SK-N-SH treated with all-trans-retinoic acid at 6 μM for 48 hours (cell line): ENCODE data around the gene P2RX4.
"Not testable (repeated sequence)": the region's sequence is repeated elsewhere in the genome, so short reads cannot be mapped to it uniquely, and the experiment has no call there.

Experiments used
- ATAC-seq: fragments of 200-7000 bp; cut with Tn5 transposase; 3 replicates; pipeline ENCODE4 v1.9.1; 2020; ENCODE audit warnings: mild to moderate bottlenecking, moderate library complexity
- ARNTL ChIP-seq: fragments of 450-650 bp; formaldehyde crosslinking; IDR thresholded peaks from 2 replicates; pipeline ENCODE4 v1.5.0; 2020; ENCODE audit warnings: low read depth, mild to moderate bottlenecking, moderate library complexity, borderline replicate concordance
- BACH2 ChIP-seq: fragments of 250-450 bp; sonication (Bioruptor Pico); IDR thresholded peaks from 2 replicates; pipeline ENCODE4 v1.9.0; 2021; ENCODE audit warnings: mild to moderate bottlenecking, borderline replicate concordance
- CSDC2 ChIP-seq: fragments of 250-450 bp; sonication (Bioruptor Pico); IDR thresholded peaks from 2 replicates; pipeline ENCODE4 v1.5.0; 2020; ENCODE audit warnings: mild to moderate bottlenecking, moderate library complexity
- GLIS3 ChIP-seq: fragments of 250-450 bp; sonication (Bioruptor Pico); IDR thresholded peaks from 2 replicates; pipeline ENCODE4 v1.5.0; 2020; ENCODE audit warnings: mild to moderate bottlenecking, moderate library complexity
- ISL1 ChIP-seq: fragments of 250-450 bp; sonication (Bioruptor Pico); IDR thresholded peaks from 2 replicates; pipeline ENCODE4 v2.1.2; 2022; ENCODE audit warnings: mild to moderate bottlenecking, moderate library complexity
- OSR1 ChIP-seq: fragments of 250-450 bp; sonication (Bioruptor Pico); IDR thresholded peaks from 2 replicates; pipeline ENCODE4 v1.8.0; 2022; ENCODE audit warnings: moderate library complexity, mild to moderate bottlenecking, inconsistent platforms
- PATZ1 ChIP-seq: fragments of 250-450 bp; sonication (Bioruptor Pico); IDR thresholded peaks from 2 replicates; pipeline ENCODE4 v1.8.0; 2020; ENCODE audit warnings: mild to moderate bottlenecking, moderate library complexity, borderline replicate concordance
- PPARA ChIP-seq: fragments of 250-450 bp; sonication (Bioruptor Pico); IDR thresholded peaks from 2 replicates; pipeline ENCODE4 v1.5.0; 2020; ENCODE audit warnings: mild to moderate bottlenecking, borderline replicate concordance
- RARB ChIP-seq: fragments of 250-450 bp; sonication (Bioruptor Pico); IDR thresholded peaks from 2 replicates; pipeline ENCODE4 v1.8.0; 2021; ENCODE audit warnings: mild to moderate bottlenecking, moderate library complexity
- SNAI2 ChIP-seq: fragments of 250-450 bp; sonication (Bioruptor Pico); IDR thresholded peaks from 2 replicates; pipeline ENCODE4 v1.5.0; 2020; ENCODE audit warnings: mild to moderate bottlenecking, moderate library complexity
- TCF4 ChIP-seq: fragments of 250-450 bp; sonication (Bioruptor Pico); IDR thresholded peaks from 2 replicates; pipeline ENCODE4 v1.8.0; 2021; ENCODE audit warnings: mild to moderate bottlenecking, moderate library complexity, borderline replicate concordance
- TOX ChIP-seq: fragments of 250-450 bp; sonication (Bioruptor Pico); IDR thresholded peaks from 2 replicates; pipeline ENCODE4 v1.8.0; 2021; ENCODE audit warnings: mild to moderate bottlenecking, moderate library complexity, borderline replicate concordance
- ZC3H10 ChIP-seq: fragments of 250-450 bp; sonication (Bioruptor Pico); IDR thresholded peaks from 2 replicates; pipeline ENCODE4 v1.5.1; 2021; ENCODE audit warnings: mild to moderate bottlenecking, moderate library complexity
- ZFP3 ChIP-seq: fragments of 250-450 bp; sonication (Bioruptor Pico); IDR thresholded peaks from 2 replicates; pipeline ENCODE4 v1.5.0; 2020; ENCODE audit warnings: mild to moderate bottlenecking, moderate library complexity
- ZFP30 ChIP-seq: fragments of 450-650 bp; formaldehyde crosslinking; IDR thresholded peaks from 2 replicates; pipeline ENCODE4 v1.5.0; 2022; ENCODE audit warnings: mild to moderate bottlenecking, moderate library complexity
- ZNF565 ChIP-seq: fragments of 450-650 bp; formaldehyde crosslinking; conservative IDR thresholded peaks from 2 replicates; pipeline ENCODE4 v1.5.0; 2020; ENCODE audit warnings: low read depth, mild to moderate bottlenecking, moderate library complexity
- ZNF70 ChIP-seq: fragments of 450-650 bp; formaldehyde crosslinking; IDR thresholded peaks from 2 replicates; pipeline ENCODE4 v1.5.0; 2020; ENCODE audit warnings: mild to moderate bottlenecking, moderate library complexity
- ZNF8 ChIP-seq: fragments of 450-650 bp; formaldehyde crosslinking; IDR thresholded peaks from 2 replicates; pipeline ENCODE4 v1.5.0; 2020; ENCODE audit warnings: mild to moderate bottlenecking, moderate library complexity
- TF ChIP-seq, protein P1 (sequence below): fragments of 250-450 bp; sonication (Bioruptor Pico); IDR thresholded peaks from 2 replicates; pipeline ENCODE4 v1.8.0; 2021; ENCODE audit warnings: low read depth, mild to moderate bottlenecking, moderate library complexity, borderline replicate concordance
- TF ChIP-seq, protein P2 (sequence below): fragments of 250-450 bp; sonication (Bioruptor Pico); IDR thresholded peaks from 2 replicates; pipeline ENCODE4 v1.5.0; 2020; ENCODE audit warnings: mild to moderate bottlenecking, moderate library complexity

Gene P2RX4

GRCh38 chr12:121222847-121223246 lies 12.9 kb downstream of the P2RX4 start:
- TF ChIP-seq ISL1 (CRISPR knock-in tag) (no peak), ZNF8 (CRISPR knock-in tag) (no peak), OSR1 (no peak), ARNTL (CRISPR knock-in tag) (no peak), BACH2 (CRISPR knock-in tag) (no peak), GLIS3 (CRISPR knock-in tag) (no peak)
- TF ChIP-seq, protein P1, sequence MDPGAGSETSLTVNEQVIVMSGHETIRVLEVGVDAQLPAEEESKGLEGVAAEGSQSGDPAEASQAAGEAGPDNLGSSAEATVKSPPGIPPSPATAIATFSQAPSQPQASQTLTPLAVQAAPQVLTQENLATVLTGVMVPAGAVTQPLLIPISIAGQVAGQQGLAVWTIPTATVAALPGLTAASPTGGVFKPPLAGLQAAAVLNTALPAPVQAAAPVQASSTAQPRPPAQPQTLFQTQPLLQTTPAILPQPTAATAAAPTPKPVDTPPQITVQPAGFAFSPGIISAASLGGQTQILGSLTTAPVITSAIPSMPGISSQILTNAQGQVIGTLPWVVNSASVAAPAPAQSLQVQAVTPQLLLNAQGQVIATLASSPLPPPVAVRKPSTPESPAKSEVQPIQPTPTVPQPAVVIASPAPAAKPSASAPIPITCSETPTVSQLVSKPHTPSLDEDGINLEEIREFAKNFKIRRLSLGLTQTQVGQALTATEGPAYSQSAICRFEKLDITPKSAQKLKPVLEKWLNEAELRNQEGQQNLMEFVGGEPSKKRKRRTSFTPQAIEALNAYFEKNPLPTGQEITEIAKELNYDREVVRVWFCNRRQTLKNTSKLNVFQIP (CRISPR knock-in tag): no peak
- ATAC-seq: no peak

- TF ChIP-seq ARNTL (CRISPR knock-in tag) (no peak), BACH2 (CRISPR knock-in tag) (no peak), ZFP3 (CRISPR knock-in tag) (no peak), ZFP30 (CRISPR knock-in tag) (no peak), PATZ1 (no peak), OSR1 (no peak), SNAI2 (CRISPR knock-in tag) (no peak), TOX (no peak), TCF4 (CRISPR knock-in tag) (no peak), ZNF70 (CRISPR knock-in tag) (no peak), RARB (CRISPR knock-in tag) (no peak), PPARA (CRISPR knock-in tag) (no peak), ZNF565 (CRISPR knock-in tag) (no peak), ZC3H10 (CRISPR knock-in tag) (no peak), CSDC2 (CRISPR knock-in tag) (no peak), GLIS3 (CRISPR knock-in tag) (no peak)
- TF ChIP-seq, protein P1 (CRISPR knock-in tag): no peak
- TF ChIP-seq, protein P2, sequence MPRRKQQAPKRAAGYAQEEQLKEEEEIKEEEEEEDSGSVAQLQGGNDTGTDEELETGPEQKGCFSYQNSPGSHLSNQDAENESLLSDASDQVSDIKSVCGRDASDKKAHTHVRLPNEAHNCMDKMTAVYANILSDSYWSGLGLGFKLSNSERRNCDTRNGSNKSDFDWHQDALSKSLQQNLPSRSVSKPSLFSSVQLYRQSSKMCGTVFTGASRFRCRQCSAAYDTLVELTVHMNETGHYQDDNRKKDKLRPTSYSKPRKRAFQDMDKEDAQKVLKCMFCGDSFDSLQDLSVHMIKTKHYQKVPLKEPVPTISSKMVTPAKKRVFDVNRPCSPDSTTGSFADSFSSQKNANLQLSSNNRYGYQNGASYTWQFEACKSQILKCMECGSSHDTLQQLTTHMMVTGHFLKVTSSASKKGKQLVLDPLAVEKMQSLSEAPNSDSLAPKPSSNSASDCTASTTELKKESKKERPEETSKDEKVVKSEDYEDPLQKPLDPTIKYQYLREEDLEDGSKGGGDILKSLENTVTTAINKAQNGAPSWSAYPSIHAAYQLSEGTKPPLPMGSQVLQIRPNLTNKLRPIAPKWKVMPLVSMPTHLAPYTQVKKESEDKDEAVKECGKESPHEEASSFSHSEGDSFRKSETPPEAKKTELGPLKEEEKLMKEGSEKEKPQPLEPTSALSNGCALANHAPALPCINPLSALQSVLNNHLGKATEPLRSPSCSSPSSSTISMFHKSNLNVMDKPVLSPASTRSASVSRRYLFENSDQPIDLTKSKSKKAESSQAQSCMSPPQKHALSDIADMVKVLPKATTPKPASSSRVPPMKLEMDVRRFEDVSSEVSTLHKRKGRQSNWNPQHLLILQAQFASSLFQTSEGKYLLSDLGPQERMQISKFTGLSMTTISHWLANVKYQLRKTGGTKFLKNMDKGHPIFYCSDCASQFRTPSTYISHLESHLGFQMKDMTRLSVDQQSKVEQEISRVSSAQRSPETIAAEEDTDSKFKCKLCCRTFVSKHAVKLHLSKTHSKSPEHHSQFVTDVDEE (CRISPR knock-in tag): no peak
- ATAC-seq: peak; percentile 54; the same call in 2 of the 3 replicates
Observed at GRCh38 chr12:121223292-121224285, 13.7 kb downstream of the P2RX4 start.

GRCh38 chr12:121224591-121224990 lies 14.7 kb downstream of the P2RX4 start:
- TF ChIP-seq PPARA (CRISPR knock-in tag): no peak
- ATAC-seq: no peak

DNA sequence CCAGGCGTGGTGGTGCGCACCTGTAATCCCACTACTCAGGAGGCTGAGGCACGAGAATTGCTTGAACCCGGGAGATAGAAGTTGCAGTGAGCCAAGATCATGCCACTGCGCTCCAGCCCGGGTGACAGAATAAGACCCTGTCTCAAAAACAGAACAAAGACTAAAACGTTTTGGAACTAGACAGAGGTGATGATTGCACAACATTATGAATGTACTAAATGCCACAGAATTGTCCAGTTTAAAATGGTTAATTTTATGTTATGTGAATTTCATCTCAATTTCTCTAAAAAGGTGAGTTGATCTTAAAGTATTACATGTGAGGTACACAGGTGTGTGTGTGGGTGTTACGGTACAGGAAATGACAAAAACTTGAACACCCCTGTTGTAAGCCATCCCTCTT lies 16.5 kb downstream of the P2RX4 start:
- TF ChIP-seq, protein P2 (CRISPR knock-in tag): no peak
- TF ChIP-seq, all 23 proteins: peak for 0
- no peak for ATAC-seq

GRCh38 chr12:121226871-121227270 lies 16.9 kb downstream of the P2RX4 start:
- not testable (repeated sequence) for ATAC-seq
